ENCODE results near the gene AEN.

AEN gene

DNA sequence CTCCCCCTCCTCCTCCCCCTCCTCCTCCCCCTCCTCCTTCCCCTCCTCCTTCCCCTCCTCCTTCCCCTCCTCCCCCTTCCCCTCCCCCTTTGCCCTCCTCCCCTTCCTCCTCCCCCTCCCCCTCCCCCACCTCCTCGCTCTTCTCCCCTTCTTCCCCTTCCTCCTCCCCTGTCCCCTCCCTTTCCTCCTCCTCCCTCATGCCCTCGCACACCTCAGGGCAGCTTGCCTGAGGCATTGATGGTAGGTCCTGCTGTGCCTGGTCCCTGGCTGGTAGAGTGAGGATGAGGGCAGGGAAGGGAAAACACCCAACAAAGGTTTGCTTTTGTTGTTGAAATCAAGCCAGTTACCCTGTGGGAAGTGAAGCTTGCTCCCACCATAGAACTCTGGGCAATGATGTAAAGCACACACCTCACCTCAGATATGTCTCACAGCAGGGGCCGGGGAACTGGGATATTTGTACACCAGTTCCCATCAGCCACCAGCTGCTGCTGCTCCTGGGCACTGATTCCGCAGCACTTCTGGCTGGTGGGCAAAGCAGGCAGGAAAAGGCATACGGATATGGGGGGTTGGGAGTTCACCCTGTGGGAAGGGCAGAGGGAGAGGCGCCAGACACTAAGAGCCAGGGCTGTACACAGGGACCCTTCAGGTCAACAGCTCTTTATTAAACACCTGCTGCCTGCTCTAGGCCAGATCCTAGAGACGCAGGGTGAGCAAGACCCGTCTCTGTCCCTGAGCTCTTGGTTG, 31.5 kb downstream of the AEN start:
- DNase-seq = no peak

DNA sequence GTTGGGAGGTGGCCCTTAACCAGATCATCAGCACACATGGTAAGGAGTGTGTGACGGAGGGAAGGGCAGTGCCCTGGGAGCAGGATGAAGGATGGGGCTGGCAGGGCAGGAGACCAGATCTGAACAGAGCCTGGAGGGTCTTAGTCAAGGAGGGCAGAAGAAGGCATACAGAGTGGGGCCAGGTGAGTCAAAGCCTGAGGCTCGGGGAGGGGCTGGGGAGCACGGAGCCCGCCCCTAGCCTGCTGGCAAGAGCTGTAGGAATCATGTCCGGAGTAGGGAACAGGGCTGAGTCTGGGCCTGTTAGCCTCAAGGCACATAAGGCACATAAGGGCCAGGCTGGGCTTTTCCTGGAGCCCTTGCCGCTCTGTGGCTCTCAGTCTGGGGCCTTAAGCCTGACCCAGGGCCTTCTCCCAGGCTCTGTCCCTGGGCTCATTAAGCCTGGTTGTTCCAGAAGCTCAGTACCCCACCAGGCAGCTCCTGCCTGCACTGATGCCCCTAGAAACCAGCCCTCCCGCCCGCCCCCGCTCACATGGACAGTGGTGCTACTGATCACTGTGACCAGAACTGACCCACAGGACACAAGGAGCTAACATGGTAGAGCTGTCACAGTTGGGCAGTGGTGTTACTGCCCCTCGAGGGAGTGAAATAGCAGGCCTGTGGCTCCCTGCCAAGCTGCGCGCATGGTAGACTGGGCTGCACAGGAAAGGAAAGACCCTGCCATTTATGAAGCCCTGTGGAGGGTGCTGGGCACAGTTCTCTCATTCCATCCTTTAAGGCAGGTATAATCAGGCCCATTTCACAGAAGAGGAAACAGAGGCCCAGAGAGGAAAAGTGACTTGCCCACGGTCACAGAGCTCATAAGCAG, 32.3 kb downstream of the AEN start:
- no peak for DNase-seq

DNA sequence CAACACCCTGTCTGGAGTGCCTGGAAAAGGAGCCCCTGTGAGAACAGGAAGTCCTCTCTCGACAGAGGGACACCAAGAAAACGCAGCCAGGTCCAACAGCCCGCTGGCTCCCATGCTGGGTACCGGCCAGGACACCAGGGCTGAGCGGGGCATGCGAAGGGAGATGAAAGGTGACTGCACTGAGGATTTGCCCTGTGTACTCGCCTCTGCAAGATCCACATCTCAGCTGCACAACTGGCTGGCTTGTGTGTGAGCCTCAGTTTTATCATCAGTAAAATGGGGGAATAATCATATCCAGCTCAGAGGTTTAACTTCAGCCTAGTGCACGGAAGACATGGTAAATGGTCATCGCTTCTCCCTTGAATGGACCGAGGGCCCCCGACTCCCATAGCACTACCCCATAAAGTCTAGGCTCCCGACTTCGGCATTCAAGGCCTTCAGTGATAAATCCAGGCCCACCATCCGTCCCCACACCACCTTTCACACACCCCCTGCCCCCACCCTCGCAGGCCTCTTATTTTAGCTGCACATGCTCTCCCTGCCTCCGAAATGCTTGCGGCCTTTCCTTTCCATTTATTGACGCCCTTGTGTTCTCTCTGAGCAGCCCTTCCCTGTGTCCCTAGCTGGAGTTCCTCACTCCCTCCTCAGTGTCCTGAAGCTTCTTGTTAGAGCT, 33.4 kb downstream of the AEN start:
- no peak for DNase-seq

DNA sequence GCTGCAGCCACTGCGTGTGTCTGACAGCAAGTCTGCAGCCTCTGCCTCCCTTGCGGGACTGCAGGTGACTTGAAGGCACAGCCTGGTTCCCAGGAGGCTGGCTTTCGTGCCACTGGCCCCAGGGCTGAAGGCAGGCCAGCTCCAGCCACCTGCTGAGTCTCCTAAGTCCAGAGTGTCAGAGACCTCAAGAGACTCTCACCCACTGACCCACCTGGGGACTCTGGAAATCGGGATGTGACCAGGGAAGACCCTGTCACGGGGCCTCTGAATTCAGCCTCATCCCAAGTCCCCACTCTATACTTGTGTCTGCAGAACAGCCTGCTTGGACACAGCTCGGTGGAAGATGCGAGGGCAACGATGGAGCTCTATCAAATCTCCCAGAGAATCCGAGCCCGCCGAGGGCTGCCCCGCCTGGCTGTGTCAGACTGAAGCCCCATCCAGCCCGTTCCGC, 34.0 kb downstream of the AEN start:
- no peak for DNase-seq

DNA sequence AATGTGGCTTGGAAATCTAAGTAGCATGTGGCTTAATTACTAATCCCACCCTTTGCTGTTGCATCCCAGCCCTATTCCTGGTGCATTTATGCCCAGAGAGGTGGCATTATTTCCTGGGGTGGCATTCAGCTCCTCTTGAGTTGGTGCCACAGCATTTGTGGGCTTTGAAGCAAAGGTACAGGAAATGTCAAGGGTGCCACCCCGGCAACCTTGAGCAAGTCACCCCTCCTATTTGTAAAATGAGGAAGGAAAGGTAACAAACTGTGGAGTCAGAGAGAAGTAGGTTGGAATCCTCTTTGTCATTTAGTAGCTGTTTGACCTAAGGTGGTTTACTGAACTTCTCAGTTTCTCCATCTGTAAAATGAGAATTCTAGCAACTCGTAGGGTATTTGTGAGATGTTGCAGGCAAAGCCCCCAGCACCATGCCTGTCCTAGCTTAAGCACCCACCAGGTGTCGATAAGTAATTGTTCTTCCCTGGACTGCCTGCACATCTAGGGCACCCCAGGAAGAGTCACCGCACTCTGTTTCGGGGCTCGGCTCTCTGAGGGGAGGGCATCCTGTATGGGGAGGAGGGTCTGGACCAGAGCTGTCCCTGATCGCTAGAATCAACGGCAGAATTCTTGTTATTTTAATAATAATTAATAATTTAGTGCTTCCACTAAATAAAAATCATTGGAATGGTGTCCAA, 34.8 kb downstream of the AEN start:
- DNase-seq = no peak

DNA sequence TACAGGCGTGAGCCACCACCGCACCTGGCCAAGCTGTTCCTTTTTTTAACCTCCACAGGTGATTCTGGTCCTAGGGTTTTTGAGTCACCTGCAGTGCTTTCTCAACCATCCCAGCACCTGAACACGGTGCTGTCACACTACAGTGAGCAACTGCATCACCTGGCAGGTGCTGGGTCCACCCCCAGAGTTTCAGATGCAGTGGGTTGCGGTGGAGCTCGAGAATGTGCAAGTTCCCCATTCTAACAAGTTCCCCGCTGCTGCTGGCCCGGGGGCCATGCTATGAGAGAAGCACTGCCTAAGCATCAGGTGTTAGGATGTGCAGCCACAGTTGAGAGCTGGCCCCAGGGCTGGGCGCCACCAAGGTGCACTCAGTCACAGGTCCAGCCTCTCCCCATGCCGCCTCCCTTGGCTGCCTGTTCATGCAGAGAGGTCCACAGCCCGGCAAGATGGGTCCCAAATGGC, 35.7 kb downstream of the AEN start:
- DNase-seq = no peak

DNA sequence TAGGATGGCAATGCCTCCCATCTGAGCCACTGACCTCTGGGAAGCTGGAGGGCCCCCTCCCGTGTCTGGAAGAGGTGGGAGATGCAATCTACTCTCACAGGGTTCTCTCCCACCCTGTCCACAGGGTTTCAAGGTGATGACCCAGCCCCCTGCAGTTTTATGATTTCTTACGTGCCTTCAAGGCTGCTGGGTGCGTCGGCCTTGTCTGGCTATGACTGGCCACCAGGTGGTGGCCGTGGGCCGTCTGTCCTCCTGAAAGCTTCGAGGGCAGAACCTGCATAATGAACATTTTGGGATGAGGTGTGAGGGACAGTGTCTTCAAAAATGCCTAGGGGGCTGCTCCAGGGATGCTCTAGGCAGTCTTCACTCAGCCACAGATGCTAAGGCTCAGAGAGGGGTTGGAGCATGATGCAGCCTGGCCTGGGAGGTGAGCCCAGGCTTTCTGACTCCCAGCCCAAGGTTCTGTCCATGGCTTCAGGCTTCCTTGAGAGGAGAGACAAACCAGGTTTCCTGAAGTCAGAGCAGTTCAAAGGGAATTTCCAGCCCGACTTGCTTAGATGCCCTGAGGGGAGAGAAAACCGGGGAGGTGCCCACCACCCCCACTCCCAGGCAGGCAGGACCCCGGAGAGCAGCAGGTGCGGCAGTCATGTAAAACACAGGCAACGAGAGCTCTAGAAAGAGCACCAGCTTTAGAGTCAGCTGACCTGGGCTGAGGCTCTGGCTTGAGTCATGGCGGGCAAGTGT, 36.4 kb downstream of the AEN start:
- no peak for DNase-seq

DNA sequence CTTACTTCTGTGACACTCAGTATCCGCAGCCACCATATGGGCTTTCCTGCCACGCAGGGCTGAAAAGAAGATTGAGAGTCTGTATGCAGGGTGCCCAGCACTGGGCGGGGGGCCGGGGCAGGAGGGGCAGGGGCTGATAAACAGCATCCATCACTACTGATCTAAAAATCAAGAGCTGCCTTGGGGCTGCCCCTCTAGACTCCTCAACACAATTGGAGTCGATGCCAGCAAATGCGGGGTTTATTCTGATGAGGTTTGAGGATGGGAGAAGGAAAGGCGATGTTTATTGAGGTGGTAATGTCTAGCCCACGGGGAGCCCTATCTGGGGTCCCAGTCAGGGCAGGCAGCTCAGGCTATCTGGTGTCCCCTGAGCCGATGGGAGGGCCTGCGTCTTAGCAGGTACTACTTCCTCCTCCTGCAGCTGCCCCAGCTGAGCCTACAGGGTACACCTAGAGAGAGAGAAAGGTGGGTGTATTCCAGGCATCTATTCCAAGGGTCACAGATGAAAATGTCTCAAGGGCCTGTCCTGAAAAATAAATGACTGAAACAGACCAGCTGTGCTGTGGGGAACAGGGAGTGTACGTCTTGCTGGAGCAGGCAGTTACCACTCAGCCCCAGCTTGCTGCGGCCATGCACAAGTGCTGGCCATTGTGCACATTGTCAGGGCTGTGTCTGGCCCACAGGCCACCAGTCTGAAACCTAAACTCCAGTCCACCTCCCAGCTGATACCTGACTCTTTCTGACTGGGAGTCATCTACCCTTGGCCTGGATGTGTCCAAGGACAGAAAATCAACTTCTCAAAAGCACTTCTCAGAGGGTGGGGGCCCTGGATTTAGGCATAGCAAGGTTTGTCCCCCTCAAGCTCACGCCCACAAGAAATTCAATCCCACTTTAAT, 37.2 kb downstream of the AEN start:
- DNase-seq = no peak

DNA sequence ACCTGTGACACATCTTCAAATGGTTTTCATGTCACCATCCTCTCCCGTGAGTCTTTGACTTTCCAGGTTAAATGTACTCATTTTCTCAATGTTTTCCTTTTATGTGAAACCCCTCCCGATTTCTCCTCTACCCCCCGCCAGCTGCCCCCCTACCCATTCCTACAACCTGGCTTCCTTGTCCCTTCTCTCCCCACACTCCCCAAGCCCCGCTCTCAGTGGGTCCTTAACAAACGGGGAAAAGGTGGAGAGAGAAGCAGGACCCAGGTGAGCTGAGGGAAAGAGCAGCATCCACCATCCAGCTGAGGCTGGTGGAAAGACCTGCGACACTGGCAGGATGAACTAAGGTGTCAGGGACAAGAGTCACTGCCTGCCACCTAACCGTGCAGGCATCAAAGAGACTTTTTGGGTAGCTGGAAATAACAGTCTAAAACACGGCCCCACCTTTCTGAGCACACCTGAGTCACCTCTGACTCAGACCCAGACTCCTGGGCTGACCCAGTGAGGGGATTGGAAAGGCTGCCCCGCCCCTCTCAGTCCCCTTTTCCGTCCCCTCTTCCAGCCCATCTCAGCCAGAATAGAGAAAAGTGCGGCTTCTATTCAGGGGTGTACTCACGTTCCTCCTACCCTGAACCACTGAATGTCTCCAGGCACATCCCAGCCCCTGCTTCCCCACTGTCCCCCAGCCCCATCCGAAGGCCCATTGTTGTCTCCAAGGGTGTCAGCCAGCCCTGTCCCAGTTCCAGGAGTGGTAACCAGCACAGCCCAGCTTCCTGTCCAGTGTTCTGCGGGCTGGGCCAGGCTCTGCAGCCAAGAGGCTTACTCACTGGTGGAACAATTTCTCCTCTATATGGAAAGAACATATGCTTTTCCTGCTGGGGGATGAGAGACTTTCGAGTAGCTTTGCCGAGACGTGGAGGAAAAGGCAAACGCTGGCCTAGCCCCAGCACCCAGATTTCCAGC, 38.1 kb downstream of the AEN start:
- peak; percentile 37 for DNase-seq

DNA sequence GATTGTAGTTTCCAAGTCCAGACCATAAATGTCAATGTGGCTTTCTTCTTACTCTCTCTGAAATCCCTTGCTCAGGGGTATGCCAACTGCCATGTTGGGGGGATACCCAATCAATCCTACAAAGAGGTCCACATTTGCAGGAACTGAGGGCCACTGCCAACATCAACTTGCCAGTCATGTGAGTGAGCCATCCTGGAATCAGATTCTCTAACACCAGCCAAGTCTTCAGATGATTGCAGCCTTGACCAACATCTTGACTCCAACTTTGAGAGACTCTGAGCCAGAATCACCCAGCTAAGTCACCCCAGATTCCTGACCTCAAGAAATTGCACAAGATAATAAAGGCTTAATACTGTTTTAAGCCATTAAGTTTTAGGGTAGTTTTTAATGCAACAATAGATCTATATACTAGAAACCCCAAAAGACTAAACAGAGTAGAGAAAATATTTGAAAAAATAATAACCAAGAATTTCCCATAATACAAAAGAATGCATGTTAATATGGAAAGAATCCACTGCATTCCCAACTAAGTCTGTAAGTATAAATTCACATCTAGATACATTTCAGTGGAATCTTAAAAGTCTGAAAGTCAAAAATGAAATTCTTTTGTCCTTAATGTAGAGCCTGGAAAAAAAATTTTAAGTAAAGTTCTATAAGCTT, 40.0 kb downstream of the AEN start:
- no peak for DNase-seq

DNA sequence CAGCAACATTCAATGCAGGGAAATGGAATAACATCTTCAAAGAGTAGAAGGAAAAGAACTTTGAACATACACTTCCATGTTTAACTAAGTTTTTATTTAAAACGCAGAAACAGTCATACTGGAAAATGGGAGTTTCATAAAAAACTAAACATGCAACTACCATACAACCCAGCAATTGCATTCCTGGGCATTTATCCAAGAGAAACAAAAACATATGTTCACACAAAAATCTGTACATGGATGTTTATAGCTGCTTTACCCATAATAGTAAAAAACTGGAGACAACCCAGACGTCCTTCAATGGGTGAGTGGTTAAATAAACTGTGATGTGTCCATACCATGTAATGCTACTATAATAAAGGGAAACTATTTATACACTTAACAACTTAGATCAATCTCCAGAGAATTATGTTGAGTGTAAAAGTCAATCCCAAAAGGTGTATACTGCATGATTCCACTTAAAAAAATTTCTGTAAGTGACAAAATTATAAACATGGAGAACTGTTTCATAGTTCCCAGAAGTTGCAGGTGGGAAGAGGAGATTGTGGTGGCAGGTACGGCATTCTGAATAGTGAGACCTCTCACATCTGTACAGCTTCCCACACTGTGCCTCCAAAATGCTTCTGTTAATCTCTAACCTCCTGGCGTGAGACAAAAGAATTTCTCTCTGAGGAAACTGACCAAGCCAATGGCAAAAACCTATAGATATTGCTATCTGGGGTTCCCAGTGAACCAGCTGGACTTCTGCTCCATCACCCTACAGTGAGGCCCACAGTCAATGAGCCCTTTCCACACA, 40.8 kb downstream of the AEN start:
- DNase-seq = no peak

DNA sequence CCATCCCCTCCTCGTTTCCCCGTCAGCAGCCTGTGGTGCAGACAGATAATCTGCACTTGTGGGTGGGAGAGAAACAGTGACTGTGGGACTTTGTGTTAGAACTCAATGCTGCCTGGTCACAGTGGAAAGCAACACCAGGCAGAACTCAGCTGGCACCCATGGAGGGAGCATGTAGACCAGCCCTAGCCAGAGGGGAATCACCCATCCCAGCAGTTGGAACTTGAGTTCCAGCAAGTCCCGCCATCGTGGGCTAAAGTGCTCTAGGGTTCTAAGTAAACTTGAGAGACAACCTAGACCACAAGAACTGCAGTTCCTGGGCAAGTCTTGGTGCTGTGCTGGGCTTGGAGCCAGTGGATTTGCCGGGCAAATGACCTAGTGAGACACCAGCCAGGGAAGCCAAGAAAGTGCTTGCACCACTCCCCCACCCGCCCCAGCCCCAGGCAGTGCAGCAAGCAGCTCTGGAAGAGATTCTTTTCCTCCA, 42.0 kb downstream of the AEN start:
- DNase-seq = no peak

DNA sequence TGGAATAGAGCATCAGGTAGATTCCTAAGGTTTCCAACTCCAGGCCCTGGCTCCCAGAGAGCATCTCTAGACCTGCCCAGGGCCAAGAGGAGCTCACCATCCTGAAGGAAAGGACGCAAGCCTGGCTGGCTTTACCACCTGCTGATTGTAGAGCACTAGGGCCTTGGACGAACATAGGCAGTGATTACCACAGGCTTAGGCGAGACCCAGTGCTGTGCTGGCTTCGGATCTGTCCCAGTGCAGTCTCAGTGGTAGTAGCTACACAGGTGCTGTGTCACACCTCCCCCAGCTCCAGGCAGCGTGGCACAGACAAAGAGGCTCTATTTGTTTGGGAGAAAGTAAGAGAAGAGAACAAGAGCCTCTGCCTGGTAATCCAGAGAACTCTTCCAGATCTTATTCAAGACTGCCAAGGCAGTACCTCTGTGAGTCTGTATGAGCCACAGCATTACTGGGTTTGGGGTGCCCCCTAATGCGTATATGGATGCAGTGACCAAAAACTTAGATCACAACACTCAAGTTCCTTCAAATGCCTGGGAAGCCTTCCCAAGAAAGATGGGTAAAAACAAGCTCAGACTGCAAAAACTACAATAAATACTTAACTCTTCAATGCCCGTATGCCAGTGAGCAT, 43.1 kb downstream of the AEN start:
- peak; percentile 50 for DNase-seq

DNA sequence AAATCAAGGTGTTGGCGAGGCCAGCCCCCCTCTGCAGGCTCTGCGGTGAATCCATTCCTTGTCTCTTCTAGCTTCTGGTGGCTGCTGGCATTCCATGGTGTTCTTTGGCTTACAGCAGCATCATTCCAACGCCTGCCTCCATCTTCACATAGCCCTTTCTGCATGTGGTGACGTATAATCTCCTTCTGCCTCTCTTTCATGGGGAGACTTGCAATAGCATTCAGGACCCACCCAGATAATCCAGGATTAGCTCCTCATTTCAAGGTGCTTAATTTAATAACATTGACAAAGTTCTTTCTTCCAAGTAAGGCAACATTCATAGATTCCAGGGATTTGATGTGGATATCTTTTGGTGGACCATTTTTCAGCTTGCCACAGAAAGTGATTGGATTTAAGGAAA, 53.5 kb downstream of the AEN start:
- no peak for DNase-seq

DNA sequence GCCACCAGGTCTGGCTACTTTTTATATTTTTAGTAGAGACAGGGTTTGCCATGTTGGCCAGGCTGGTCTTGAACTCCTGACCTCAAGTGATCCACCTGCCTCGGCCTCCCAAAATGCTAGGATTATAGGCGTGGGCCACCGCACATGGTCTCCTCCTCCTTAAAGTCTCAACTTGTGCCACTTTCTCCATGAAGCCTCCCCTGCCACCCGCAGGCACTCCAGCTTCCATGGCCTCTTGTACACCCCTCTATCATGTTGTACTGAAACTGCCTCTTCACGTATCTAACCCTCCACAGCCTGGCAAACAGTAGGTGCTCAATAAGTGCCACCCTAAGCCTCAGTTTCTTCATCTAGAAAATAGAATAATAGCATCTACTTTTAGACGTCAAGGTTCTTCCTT, 57.6 kb downstream of the AEN start:
- no peak for DNase-seq

DNA sequence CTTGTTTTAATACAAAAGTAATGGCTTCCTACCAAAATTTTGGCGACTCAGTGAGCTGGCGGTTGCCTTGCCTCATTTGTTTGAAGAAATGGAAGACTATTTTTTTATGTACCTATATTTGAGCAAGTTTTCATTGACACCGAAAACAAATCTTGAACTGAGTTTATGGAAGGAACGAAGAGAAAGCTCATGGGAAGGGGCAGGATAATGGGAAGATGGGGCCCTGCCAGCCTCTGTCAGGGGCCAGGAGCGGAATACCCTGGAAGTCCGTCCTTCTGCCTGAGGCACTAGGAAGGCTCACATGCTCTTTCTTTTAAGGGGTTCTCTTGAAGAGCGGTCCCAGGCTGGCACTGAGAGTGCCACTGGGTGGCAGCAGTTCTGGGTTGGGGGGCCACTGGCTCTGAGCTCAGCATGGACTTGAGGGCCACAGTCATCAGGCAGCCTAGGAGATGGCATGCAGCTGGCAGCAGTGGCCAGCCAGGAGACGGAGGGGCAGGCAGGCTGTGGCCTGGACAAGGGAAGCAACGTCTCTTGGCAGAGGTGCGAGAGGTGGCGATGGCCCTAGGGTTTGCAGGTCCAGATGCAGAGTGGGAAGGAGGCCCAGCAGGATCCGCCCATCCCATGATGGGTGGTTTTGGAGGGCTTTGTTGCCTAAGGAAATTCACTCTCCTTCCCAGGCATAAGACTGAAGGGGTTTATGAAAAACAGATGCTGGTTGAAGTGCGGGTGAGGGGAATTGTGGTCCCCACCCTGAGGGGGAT, 59.3 kb downstream of the AEN start:
- no peak for DNase-seq

DNA sequence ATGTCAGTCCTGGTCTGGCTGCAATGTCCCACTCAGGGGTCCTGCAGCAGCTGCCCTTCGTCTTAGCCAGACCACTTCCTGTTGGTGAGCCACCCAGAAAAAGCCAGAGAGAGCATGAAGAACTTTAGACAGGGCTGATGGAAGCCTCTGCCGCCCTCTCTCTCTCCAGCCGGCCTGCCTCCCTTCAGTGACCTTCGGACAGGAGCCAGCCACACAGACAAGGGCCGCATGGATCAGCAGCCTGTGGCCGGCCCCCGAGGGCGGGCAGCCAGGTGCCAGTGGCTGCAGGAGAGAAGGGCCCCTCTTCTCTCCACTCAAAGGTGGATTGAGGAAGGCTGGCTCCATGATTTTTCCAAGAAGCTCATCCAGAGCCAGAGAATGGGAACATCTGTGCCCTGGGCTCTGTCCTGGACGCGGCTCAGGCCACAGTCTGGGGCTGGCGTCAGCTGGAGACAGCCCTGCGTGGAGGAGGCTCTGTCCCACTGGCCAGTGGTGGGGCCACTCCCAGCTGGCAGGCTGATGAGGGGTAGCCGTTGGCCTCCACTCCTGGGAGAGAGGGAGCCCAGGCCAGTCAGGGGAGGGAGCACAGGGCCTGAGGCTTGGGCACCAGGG, 60.6 kb downstream of the AEN start:
- no peak for DNase-seq

Measured in activated T-cell treated with anti-CD3 and anti-CD28 coated beads, Interleukin-2, amount 50 U/mL, for 1 hour (primary cell).